ENCODE data around the gene OR2K2. TPM values are rescaled to one million over a fixed set of nuclear protein-coding genes. Genes with fewer than 3 reads are reported as not detected.
"Not testable (repeated sequence)": the region's sequence is repeated elsewhere in the genome, so short reads cannot be mapped to it uniquely, and the experiment has no call there.

The OR2K2 gene
- total RNA-seq, 4 donors from 2014 or later, result not detected

DNA sequence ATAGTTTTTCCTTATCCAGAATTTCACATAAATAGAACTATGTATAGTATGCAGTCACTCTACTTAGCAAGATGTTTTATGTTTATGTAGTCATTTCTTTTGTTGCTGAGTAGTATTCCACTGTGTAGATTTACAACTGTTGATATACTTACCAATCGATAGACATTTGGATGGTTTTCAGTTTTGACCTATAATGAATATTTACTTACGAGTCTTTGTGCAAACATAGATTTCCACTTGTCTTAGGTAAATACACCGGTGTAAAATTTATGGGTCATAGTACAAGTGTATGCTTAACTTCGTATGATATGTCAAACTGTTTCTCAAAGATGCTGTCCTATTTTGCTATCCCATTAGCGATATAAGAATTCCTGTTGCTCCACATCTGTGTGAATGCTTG is 19.7 kb upstream of the OR2K2 start:
- Histone ChIP-seq H3K27ac (no peak overlapping the region), H3K9me3 (no peaks in the 10 kb centered on the region), H3K4me1 (no peaks in the 10 kb centered on the region), H3K27me3 (no peaks in the 10 kb centered on the region), H3K4me3 (no peak overlapping the region), H3K36me3 (no peaks in the 10 kb centered on the region)
- no peak for DNase-seq (ENCODE audit: low spot score in 2 of 2)
- 81% methylated on average over 5 of the region's 5 CpGs for WGBS
- TF ChIP-seq POLR2AphosphoS5 (IDR thresholded peaks at IDR 0.05), result no peak
- TF ChIP-seq CTCF (IDR thresholded peaks at IDR 0.05), result no peak
- no peak for TF ChIP-seq EP300 (IDR thresholded peaks at IDR 0.05)
- no peak for TF ChIP-seq POLR2A (IDR thresholded peaks at IDR 0.05)

GRCh38 chr9:111348821-111349271 is 18.8 kb upstream of the OR2K2 start:
- DNase-seq (ENCODE audit: low spot score in 2 of 2), result no peak
- no peak overlapping the region for H3K27ac ChIP-seq

GRCh38 chr9:111334318-111334863 is 4.4 kb upstream of the OR2K2 start:
- DNase-seq (ENCODE audit: low spot score in 2 of 2); H3K36me3 ChIP-seq; H3K4me3 ChIP-seq; H3K9me3 ChIP-seq; H3K27me3 ChIP-seq; H3K27ac ChIP-seq; H3K4me1 ChIP-seq: not testable (repeated sequence)
- 86% methylated on average over 1 of the region's 5 CpGs for WGBS

More at GRCh38 chr9:111348821-111349271, 18.8 kb upstream of the OR2K2 start:
- WGBS, result 68% methylated on average over 4 of the region's 4 CpGs
- H3K9me3 ChIP-seq, result no peaks in the 10 kb centered on the region
- no peaks in the 10 kb centered on the region for H3K36me3 ChIP-seq
- TF ChIP-seq EP300 (IDR thresholded peaks at IDR 0.05) (no peak), CTCF (IDR thresholded peaks at IDR 0.05) (no peak), POLR2A (IDR thresholded peaks at IDR 0.05) (no peak), POLR2AphosphoS5 (IDR thresholded peaks at IDR 0.05) (no peak)
- H3K27me3 ChIP-seq, result no peaks in the 10 kb centered on the region
- no peak overlapping the region for H3K4me3 ChIP-seq
- no peaks in the 10 kb centered on the region for H3K4me1 ChIP-seq

DNA sequence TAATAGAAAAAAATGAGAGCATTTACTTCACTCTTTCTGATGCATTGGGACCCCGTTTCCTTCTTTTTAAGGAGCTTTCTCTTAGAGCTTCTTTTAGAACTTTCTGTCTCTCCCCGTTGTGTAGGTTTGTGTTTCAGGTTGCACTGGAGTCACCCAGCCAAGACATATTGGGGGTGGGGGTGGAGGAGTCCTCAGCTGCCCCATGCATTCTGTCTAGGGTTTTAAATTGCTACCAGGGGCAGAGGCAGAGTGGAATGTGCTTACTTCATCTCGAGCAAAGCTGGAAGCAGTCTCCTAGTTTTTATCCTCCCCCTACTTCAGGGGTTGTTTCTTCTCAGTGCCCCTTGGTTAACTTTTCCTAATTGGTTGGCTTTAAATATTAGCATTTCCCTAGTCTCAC is 9.4 kb downstream of the OR2K2 start:
- Histone ChIP-seq H3K4me1 (no peaks in the 10 kb centered on the region), H3K4me3 (no peak overlapping the region), H3K27me3 (no peaks in the 10 kb centered on the region), H3K9me3 (no peaks in the 10 kb centered on the region), H3K27ac (no peak overlapping the region), H3K36me3 (no peaks in the 10 kb centered on the region)
- TF ChIP-seq EP300 (IDR thresholded peaks at IDR 0.05) (no peak), POLR2AphosphoS5 (IDR thresholded peaks at IDR 0.05) (no peak), CTCF (IDR thresholded peaks at IDR 0.05) (no peak), POLR2A (IDR thresholded peaks at IDR 0.05) (no peak)
- WGBS, result 46% methylated on average over 3 of the region's 3 CpGs
- no peak for DNase-seq (ENCODE audit: low spot score in 2 of 2)

GRCh38 chr9:111316796-111317195 is 13.2 kb downstream of the OR2K2 start:
- TF ChIP-seq CTCF (IDR thresholded peaks at IDR 0.05) (no peak), POLR2A (IDR thresholded peaks at IDR 0.05) (no peak), POLR2AphosphoS5 (IDR thresholded peaks at IDR 0.05) (peak in 1 of 3 donors; percentile 15), EP300 (IDR thresholded peaks at IDR 0.05) (no peak)
- H3K4me1 ChIP-seq, result no peaks in the 10 kb centered on the region
- no peaks in the 10 kb centered on the region for H3K36me3 ChIP-seq
- no peaks in the 10 kb centered on the region for H3K27me3 ChIP-seq
- H3K27ac ChIP-seq, result peak overlapping the region; percentile 79
- no peaks in the 10 kb centered on the region for H3K9me3 ChIP-seq
- no peak for DNase-seq (ENCODE audit: low spot score in 2 of 2)
- no peak overlapping the region for H3K4me3 ChIP-seq
- 60% methylated on average over 3 of the region's 3 CpGs for WGBS

DNA sequence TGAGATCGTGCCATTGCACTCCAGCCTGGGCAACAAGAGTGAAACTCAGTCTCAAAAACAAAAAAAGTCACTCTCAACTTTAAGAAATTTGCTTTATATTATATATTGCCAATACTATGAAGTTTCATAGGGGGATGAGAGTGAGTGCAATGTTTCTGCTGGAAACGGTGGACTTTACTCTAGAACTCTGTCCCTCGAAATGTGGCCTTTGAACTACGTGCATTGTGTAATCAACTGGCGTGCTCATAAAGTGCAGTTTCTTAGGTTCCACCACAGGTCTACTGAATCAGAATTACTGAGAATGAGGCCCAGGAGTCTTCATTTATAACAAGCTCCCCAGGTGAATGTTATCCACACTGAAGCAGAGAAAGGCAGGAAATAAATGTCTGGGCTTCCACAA is 24.1 kb downstream of the OR2K2 start:
- H3K36me3 ChIP-seq, result no peaks in the 10 kb centered on the region
- H3K27me3 ChIP-seq, result no peaks in the 10 kb centered on the region
- no peak overlapping the region for H3K4me3 ChIP-seq
- 94% methylated on average over 5 of the region's 5 CpGs for WGBS
- TF ChIP-seq POLR2A (IDR thresholded peaks at IDR 0.05) (no peak), EP300 (IDR thresholded peaks at IDR 0.05) (no peak), POLR2AphosphoS5 (IDR thresholded peaks at IDR 0.05) (no peak), CTCF (IDR thresholded peaks at IDR 0.05) (no peak)
- H3K4me1 ChIP-seq, result no peaks in the 10 kb centered on the region
- DNase-seq (ENCODE audit: low spot score in 2 of 2), result no peak
- H3K27ac ChIP-seq, result no peak overlapping the region
- no peaks in the 10 kb centered on the region for H3K9me3 ChIP-seq

GRCh38 chr9:111304000-111304399 is 26.0 kb downstream of the OR2K2 start:
- DNase-seq (ENCODE audit: low spot score in 2 of 2); H3K4me1 ChIP-seq; H3K27me3 ChIP-seq; H3K36me3 ChIP-seq; H3K4me3 ChIP-seq; H3K27ac ChIP-seq; H3K9me3 ChIP-seq: not testable (repeated sequence)
- WGBS, result 85% methylated on average over 6 of the region's 6 CpGs

All from suprapubic skin (tissue), 4 donors.